ENCODE data around the gene GLRX5. TPM values are rescaled to one million over a fixed set of nuclear protein-coding genes. Genes with fewer than 3 reads are reported as not detected.

GLRX5 gene
- total RNA-seq, 1 donor from 2014 or later: 85.0 TPM

- Histone ChIP-seq H3K4me1 (peaks cover 22% of the 10 kb centered on the region), H3K27me3 (ENCODE audit: low read depth) (no peaks in the 10 kb centered on the region), H3K4me3 (no peak overlapping the region), H3K27ac (replicated peaks) (no peak overlapping the region), H3K9me3 (replicated peaks) (no peaks in the 10 kb centered on the region), H3K36me3 (no peaks in the 10 kb centered on the region)
- no peak for TF ChIP-seq CTCF (IDR thresholded peaks at IDR 0.05; ENCODE audit: borderline replicate concordance)
- no peak for DNase-seq
- intact Hi-C loops (cut with micrococcal nuclease): no loop called here
Measured at GRCh38 chr14:95551435-95551834, 16.6 kb downstream of the GLRX5 start.

GRCh38 chr14:95553141-95553540 lies 18.3 kb downstream of the GLRX5 start:
- Histone ChIP-seq H3K4me3 (no peak overlapping the region), H3K4me1 (peaks cover 11% of the 10 kb centered on the region), H3K27me3 (ENCODE audit: low read depth) (no peaks in the 10 kb centered on the region), H3K27ac (replicated peaks) (no peak overlapping the region), H3K36me3 (no peaks in the 10 kb centered on the region), H3K9me3 (replicated peaks) (no peaks in the 10 kb centered on the region)
- DNase-seq: no peak
- intact Hi-C loops (cut with micrococcal nuclease): no loop called here
- TF ChIP-seq CTCF (IDR thresholded peaks at IDR 0.05; ENCODE audit: borderline replicate concordance): no peak

DNA sequence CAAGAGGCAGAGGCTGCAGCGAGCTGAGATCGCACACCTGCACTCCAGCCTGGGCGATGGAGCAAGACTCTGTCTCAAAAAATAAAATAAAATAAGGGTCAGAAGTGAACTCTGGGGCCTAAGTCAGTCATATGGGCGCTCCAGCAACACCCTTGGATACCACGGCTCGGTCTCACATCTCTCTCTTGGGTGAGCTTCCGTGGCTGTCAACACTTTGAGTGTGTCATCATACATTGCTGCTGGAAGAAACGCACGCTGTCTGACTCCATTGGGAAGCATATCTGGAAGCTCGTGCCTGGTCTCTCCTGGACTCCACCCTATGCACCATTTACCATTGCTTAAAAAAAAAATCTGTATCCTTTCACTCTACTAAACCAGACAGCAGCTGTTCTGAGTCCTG lies 20.2 kb downstream of the GLRX5 start:
- H3K4me3 ChIP-seq: no peak overlapping the region
- intact Hi-C loops (cut with micrococcal nuclease): no loop called here
- DNase-seq: no peak
- TF ChIP-seq CTCF (IDR thresholded peaks at IDR 0.05; ENCODE audit: borderline replicate concordance): no peak
- H3K4me1 ChIP-seq: no peaks in the 10 kb centered on the region
- no peaks in the 10 kb centered on the region for H3K36me3 ChIP-seq
- no peak overlapping the region for H3K27ac ChIP-seq (replicated peaks)
- H3K9me3 ChIP-seq (replicated peaks): no peaks in the 10 kb centered on the region
- no peaks in the 10 kb centered on the region for H3K27me3 ChIP-seq (ENCODE audit: low read depth)

- Histone ChIP-seq H3K9me3 (replicated peaks) (no peaks in the 10 kb centered on the region), H3K4me1 (peaks cover 3% of the 10 kb centered on the region), H3K27ac (replicated peaks) (no peak overlapping the region), H3K27me3 (ENCODE audit: low read depth) (peaks cover 8% of the 10 kb centered on the region), H3K4me3 (no peak overlapping the region), H3K36me3 (no peaks in the 10 kb centered on the region)
- intact Hi-C loops (cut with micrococcal nuclease): no loop called here
- no peak for DNase-seq
- TF ChIP-seq CTCF (IDR thresholded peaks at IDR 0.05; ENCODE audit: borderline replicate concordance): no peak
Measured at GRCh38 chr14:95557291-95557690, 22.4 kb downstream of the GLRX5 start.

DNA sequence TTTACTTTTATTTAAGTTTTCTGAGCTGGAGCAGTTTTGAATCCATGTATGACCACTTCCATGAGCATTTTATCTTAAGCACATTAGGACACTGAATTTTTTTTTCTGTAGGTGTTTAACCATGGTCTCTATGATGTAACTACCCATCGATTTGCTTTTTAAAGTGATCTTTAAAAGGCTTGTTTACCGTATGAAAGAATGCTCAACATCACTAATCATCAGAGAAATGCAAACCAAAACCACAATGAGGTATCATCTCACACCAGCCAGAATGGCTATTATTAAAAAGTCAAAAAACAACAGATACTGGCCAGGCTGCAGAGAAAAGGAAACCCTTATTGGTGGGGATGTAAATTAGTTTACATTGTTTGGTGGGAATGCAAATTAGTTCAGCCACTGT lies 23.0 kb downstream of the GLRX5 start:
- no peak for DNase-seq
- no peak for TF ChIP-seq CTCF (IDR thresholded peaks at IDR 0.05; ENCODE audit: borderline replicate concordance)
- H3K36me3 ChIP-seq: no peaks in the 10 kb centered on the region
- peaks cover 3% of the 10 kb centered on the region for H3K4me1 ChIP-seq
- no peak overlapping the region for H3K4me3 ChIP-seq
- peaks cover 13% of the 10 kb centered on the region for H3K27me3 ChIP-seq (ENCODE audit: low read depth)
- intact Hi-C loops (cut with micrococcal nuclease): no loop called here
- H3K9me3 ChIP-seq (replicated peaks): no peaks in the 10 kb centered on the region
- no peak overlapping the region for H3K27ac ChIP-seq (replicated peaks)

DNA sequence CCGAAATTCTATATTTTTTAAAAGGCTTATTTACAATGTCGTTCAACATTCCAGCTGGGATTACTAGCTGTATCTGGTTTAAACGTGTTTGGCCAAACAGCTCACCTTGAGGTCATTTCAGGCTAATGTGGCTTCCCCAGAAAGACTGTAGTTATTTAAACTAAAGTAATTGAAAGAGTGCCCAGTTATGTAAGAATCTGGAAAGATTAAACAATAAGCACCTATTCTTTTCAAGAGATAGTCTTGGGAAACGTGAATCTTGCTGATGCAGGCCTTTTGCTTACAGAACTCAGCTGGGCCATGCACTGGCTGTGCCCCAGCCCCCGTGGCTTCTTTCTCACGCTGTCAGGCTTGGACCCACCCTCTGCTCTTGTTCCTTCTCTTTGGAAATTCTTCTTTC lies 24.4 kb downstream of the GLRX5 start:
- no peak for DNase-seq
- TF ChIP-seq CTCF (IDR thresholded peaks at IDR 0.05; ENCODE audit: borderline replicate concordance): no peak
- H3K36me3 ChIP-seq: no peaks in the 10 kb centered on the region
- H3K27ac ChIP-seq (replicated peaks): no peak overlapping the region
- no peaks in the 10 kb centered on the region for H3K9me3 ChIP-seq (replicated peaks)
- no peak overlapping the region for H3K4me3 ChIP-seq
- intact Hi-C loops (cut with micrococcal nuclease): no loop called here
- H3K4me1 ChIP-seq: peaks cover 3% of the 10 kb centered on the region
- H3K27me3 ChIP-seq (ENCODE audit: low read depth): peaks cover 13% of the 10 kb centered on the region

Measured in left ventricle myocardium inferior (tissue), 1 donor.